IMR-90 (cell line): ENCODE measurements around the gene HDAC10.

Source experiments
- CEBPB ChIP-seq: IDR thresholded peaks from 2 replicates; pipeline ENCODE4 v1.6.1; 2012; ENCODE audit warnings: low read depth, low read length, improper control_type of control experiment
- ELK1 ChIP-seq: fragments of 150-350 bp; IDR thresholded peaks from 2 replicates; pipeline ENCODE4 v1.6.1; 2016; ENCODE audit warnings: low read depth, mild to moderate bottlenecking, low read length, moderate library complexity, borderline replicate concordance
- FOS ChIP-seq: fragments of 150-350 bp; IDR thresholded peaks from 2 replicates; pipeline ENCODE4 v1.6.1; 2016; ENCODE audit warnings: low read depth, low read length
- MAFK ChIP-seq: IDR thresholded peaks from 2 replicates; pipeline ENCODE4 v1.6.1; 2012; ENCODE audit warnings: low read depth, low read length, improper control_type of control experiment
- MAZ ChIP-seq: IDR thresholded peaks from 2 replicates; pipeline ENCODE4 v1.6.1; 2012; ENCODE audit warnings: low read depth, mild to moderate bottlenecking, low read length, improper control_type of control experiment, moderate library complexity, borderline replicate concordance
- MXI1 ChIP-seq: IDR thresholded peaks from 2 replicates; pipeline ENCODE4 v1.6.1; 2012; ENCODE audit warnings: low read depth, mild to moderate bottlenecking, low read length, moderate library complexity, borderline replicate concordance
- POLR2A ChIP-seq: IDR thresholded peaks from 2 replicates; pipeline ENCODE4 v1.6.1; 2012; ENCODE audit warnings: mild to moderate bottlenecking, low read depth, low read length
- RAD21 ChIP-seq: IDR thresholded peaks from 2 replicates; pipeline ENCODE4 v1.6.1; 2012; ENCODE audit warnings: low read length, improper control_type of control experiment
- TF ChIP-seq, protein P1 (sequence below): conservative IDR thresholded peaks from 2 replicates; pipeline ENCODE4 v1.5.1; 2012; ENCODE audit warnings: mild to moderate bottlenecking, low read depth, low read length, improper control_type of control experiment

DNA sequence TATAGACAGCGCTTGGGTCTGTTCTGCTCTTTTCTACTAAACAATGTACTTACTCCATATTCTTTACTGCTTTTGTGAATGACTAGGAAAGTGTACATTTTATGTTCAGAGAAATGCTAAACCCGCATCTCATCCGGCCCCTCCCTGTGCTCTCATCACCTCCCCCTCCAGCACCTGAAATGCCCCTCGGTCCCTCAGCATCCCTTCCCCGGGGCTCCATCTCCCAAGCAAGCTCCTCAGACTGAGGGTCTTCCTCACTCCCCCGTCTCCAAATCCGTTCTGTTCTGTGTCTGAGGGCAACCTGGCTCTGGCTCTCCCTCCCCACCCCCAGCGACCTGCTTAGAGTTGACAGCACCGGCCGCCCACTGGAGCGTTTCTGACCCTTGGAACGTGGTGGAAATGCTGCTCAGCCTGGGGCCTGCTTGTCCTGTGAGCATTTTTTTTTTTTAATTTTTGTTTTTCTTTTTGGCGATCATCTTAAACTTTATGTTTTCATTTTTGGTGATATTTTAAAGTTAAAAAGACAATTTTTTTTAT, 48.9 kb downstream of the HDAC10 start:
- TF ChIP-seq, protein P1, sequence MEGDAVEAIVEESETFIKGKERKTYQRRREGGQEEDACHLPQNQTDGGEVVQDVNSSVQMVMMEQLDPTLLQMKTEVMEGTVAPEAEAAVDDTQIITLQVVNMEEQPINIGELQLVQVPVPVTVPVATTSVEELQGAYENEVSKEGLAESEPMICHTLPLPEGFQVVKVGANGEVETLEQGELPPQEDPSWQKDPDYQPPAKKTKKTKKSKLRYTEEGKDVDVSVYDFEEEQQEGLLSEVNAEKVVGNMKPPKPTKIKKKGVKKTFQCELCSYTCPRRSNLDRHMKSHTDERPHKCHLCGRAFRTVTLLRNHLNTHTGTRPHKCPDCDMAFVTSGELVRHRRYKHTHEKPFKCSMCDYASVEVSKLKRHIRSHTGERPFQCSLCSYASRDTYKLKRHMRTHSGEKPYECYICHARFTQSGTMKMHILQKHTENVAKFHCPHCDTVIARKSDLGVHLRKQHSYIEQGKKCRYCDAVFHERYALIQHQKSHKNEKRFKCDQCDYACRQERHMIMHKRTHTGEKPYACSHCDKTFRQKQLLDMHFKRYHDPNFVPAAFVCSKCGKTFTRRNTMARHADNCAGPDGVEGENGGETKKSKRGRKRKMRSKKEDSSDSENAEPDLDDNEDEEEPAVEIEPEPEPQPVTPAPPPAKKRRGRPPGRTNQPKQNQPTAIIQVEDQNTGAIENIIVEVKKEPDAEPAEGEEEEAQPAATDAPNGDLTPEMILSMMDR, result no peak
- TF ChIP-seq FOS (no peak), MAZ (no peak), POLR2A (no peak), MAFK (no peak), MXI1 (no peak), RAD21 (no peak), CEBPB (no peak), ELK1 (no peak)
